ENCODE data around the gene DTNB. TPM values are rescaled to one million over a fixed set of nuclear protein-coding genes. Genes with fewer than 3 reads are reported as not detected.

DTNB gene
- total RNA-seq, 1 experiment from 2014 or later, result 19.6 TPM

- Histone ChIP-seq H3K36me3 (ENCODE audit: insufficient read depth, low read length, poor library complexity, severe bottlenecking) (no peaks in the 10 kb centered on the region), H3K9me3 (ENCODE audit: low read depth, low read length, poor library complexity, severe bottlenecking) (no peaks in the 10 kb centered on the region), H3K27me3 (replicated peaks; ENCODE audit: insufficient read depth, low read depth, low read length, poor library complexity) (no peaks in the 10 kb centered on the region), H3K4me1 (ENCODE audit: insufficient read depth, low read length, poor library complexity, severe bottlenecking) (peaks cover 13% of the 10 kb centered on the region), H3K4me3 (ENCODE audit: low read depth, low read length, poor library complexity, severe bottlenecking) (no peak overlapping the region), H3K27ac (ENCODE audit: low read depth, low read length, poor library complexity, severe bottlenecking) (no peak overlapping the region)
- CTCF ChIA-PET, result interaction anchor here (0.5 kb wide), 1 partner anchor 476 kb away, joined by 4 read pairs; no protein-coding TSS in a partner anchor
- POLR2A ChIA-PET (ENCODE audit: low non-redundant PET), result no interaction called here
- BruUV-seq (replicated peaks), result no TSS peak
- intact Hi-C loops (cut with micrococcal nuclease; ENCODE audit: unreplicated experiment), result loop anchor here (5.0 kb wide), 1 partner anchor 143 kb away; no protein-coding TSS in a partner anchor
- DNase-seq (ENCODE audit: low spot score), result no peak
- TF ChIP-seq EZH2 (IDR thresholded peaks at IDR 0.05; ENCODE audit: borderline replicate concordance, low read depth, low read length, poor library complexity, severe bottlenecking), result no peak
- no peak for TF ChIP-seq CTCF (conservative IDR thresholded peaks at IDR 0.05; ENCODE audit: low read depth, low read length)
Measured at GRCh38 chr2:25379535-25379934, 293.8 kb downstream of the DTNB start.

GRCh38 chr2:25378731-25379490 lies 294.5 kb downstream of the DTNB start:
- Histone ChIP-seq H3K36me3 (ENCODE audit: insufficient read depth, low read length, poor library complexity, severe bottlenecking) (no peaks in the 10 kb centered on the region), H3K4me1 (ENCODE audit: insufficient read depth, low read length, poor library complexity, severe bottlenecking) (peaks cover 13% of the 10 kb centered on the region), H3K27me3 (replicated peaks; ENCODE audit: insufficient read depth, low read depth, low read length, poor library complexity) (no peaks in the 10 kb centered on the region), H3K27ac (ENCODE audit: low read depth, low read length, poor library complexity, severe bottlenecking) (no peak overlapping the region), H3K9me3 (ENCODE audit: low read depth, low read length, poor library complexity, severe bottlenecking) (no peaks in the 10 kb centered on the region), H3K4me3 (ENCODE audit: low read depth, low read length, poor library complexity, severe bottlenecking) (no peak overlapping the region)
- DNase-seq (ENCODE audit: low spot score), result no peak
- no peak for TF ChIP-seq EZH2 (IDR thresholded peaks at IDR 0.05; ENCODE audit: borderline replicate concordance, low read depth, low read length, poor library complexity, severe bottlenecking)
- TF ChIP-seq CTCF (conservative IDR thresholded peaks at IDR 0.05; ENCODE audit: low read depth, low read length), result no peak
- ChIA-PET CTCF (no interaction called here), POLR2A (ENCODE audit: low non-redundant PET) (no interaction called here)
- no TSS peak for BruUV-seq (replicated peaks)
- intact Hi-C loops (cut with micrococcal nuclease; ENCODE audit: unreplicated experiment), result loop anchor here (5.0 kb wide), 1 partner anchor 143 kb away; no protein-coding TSS in a partner anchor

- BruUV-seq (replicated peaks), result no TSS peak
- H3K4me1 ChIP-seq (ENCODE audit: insufficient read depth, low read length, poor library complexity, severe bottlenecking), result peaks cover 13% of the 10 kb centered on the region
- H3K9me3 ChIP-seq (ENCODE audit: low read depth, low read length, poor library complexity, severe bottlenecking), result no peaks in the 10 kb centered on the region
- no peak overlapping the region for H3K27ac ChIP-seq (ENCODE audit: low read depth, low read length, poor library complexity, severe bottlenecking)
- intact Hi-C loops (cut with micrococcal nuclease; ENCODE audit: unreplicated experiment), result loop anchor here (5.0 kb wide), 1 partner anchor 144 kb away; no protein-coding TSS in a partner anchor
- ChIA-PET POLR2A (ENCODE audit: low non-redundant PET) (no interaction called here), CTCF (no interaction called here)
- TF ChIP-seq EZH2 (IDR thresholded peaks at IDR 0.05; ENCODE audit: borderline replicate concordance, low read depth, low read length, poor library complexity, severe bottlenecking) (no peak), CTCF (conservative IDR thresholded peaks at IDR 0.05; ENCODE audit: low read depth, low read length) (no peak)
- no peaks in the 10 kb centered on the region for H3K36me3 ChIP-seq (ENCODE audit: insufficient read depth, low read length, poor library complexity, severe bottlenecking)
- no peak overlapping the region for H3K4me3 ChIP-seq (ENCODE audit: low read depth, low read length, poor library complexity, severe bottlenecking)
- no peaks in the 10 kb centered on the region for H3K27me3 ChIP-seq (replicated peaks; ENCODE audit: insufficient read depth, low read depth, low read length, poor library complexity)
- DNase-seq (ENCODE audit: low spot score), result no peak
Measured at GRCh38 chr2:25377822-25378421, 295.5 kb downstream of the DTNB start.

All from A673 (cell line).